ENCODE data around the gene HIF1A. TPM values are rescaled to one million over a fixed set of nuclear protein-coding genes. Genes with fewer than 3 reads are reported as not detected.

The HIF1A gene
- polyA plus RNA-seq, 3 donors, result 162 to 190 (median 169) TPM

DNA sequence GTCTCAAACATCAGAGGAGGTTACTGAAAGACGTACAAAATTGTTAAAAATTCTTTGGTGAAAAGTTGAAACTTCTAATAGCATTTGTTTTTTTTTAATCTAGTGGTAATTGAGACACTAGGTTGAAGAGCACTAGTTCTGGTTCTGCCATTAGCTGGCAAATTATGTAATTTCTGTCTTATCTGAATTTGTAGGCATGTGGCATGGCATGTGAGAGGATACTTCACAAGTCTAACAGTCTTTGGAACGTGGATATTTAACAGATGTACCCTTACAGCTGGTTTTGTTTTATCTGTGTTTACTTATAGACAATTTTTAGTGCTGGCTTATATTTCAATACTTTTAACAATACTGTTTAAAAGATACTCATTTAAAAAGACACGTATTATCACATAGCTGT is 72.9 kb downstream of the HIF1A start:
- no peak for DNase-seq (ENCODE audit: low read depth in 3 of 3, low spot score in 2 of 3)

DNA sequence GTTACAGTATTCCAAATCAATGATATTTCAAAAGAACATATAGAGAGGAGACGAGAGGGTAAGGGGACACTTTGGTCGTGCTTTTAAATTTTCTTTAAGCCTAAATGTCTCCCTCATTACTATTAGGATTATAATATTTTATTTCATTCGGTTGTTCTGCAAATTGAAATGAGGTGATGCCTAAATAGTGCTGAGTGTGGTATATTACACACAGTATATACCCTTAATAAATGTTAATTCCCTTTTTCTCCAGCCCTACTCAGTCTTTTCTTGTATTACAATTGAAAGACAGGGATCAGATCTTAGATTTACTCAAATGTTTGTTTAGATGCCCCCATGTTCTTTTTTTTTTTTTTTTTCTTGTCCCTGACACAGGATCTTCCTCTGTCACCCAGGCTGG is 74.6 kb downstream of the HIF1A start:
- DNase-seq (ENCODE audit: low read depth in 3 of 3, low spot score in 2 of 3), result no peak

GRCh38 chr14:61774861-61775260 is 79.5 kb downstream of the HIF1A start:
- DNase-seq (ENCODE audit: low read depth in 3 of 3, low spot score in 2 of 3), result no peak

GRCh38 chr14:61780125-61780524 is 84.8 kb downstream of the HIF1A start:
- no peak for DNase-seq (ENCODE audit: low read depth in 3 of 3, low spot score in 2 of 3)

DNA sequence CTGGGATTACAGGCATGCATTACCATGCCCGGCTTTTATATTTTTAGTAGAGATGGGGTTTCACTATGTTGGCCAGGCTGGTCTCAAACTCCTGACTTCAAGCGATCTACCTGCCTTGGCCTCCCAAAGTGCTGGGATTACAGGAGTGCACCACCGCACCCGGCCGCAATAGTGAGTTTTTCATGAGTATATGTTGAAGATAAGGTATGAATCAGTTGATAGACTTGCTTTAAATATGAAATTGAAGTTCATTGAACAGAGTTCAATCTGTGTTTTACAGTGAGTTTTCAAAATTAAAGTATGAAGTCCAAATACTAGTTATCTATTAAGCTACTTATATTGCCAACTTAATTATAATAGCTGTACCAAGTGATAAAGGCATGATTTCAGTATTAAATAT is 102.0 kb downstream of the HIF1A start:
- DNase-seq (ENCODE audit: low read depth in 3 of 3, low spot score in 2 of 3), result no peak

Other genes starting within 250 kb of the HIF1A start
- 10 to 100 TPM; 11.9 to 15.5 (median 14.9) TPM for gene SNAPC1, start 66.9 kb downstream of the HIF1A start, polyA plus RNA-seq (ENCODE audit: insufficient read length in 3 of 3)
- under 1 TPM; 0.72 to 0.87 (median 0.86) TPM for gene SYT16, start 117.2 kb downstream of the HIF1A start, polyA plus RNA-seq (ENCODE audit: insufficient read length in 3 of 3)